IPS-18c (cell line): ENCODE results near the gene KLK15.
"Not testable (repeated sequence)": the region's sequence is repeated elsewhere in the genome, so short reads cannot be mapped to it uniquely, and the experiment has no call there.

Source experiments
- H3K4me3 ChIP-seq: 2 replicates; pipeline ENCODE4 v1.7.0; 2013; ENCODE audit warnings: low read depth, mild to moderate bottlenecking, low read length, moderate library complexity; ENCODE audit not compliant: insufficient read depth
- H3K9me3 ChIP-seq: one replicate; pipeline ENCODE4 v1.6.1; 2013; ENCODE audit warnings: mild to moderate bottlenecking, low read length, moderate library complexity; ENCODE audit not compliant: control insufficient read depth, insufficient read depth

KLK15 gene

DNA sequence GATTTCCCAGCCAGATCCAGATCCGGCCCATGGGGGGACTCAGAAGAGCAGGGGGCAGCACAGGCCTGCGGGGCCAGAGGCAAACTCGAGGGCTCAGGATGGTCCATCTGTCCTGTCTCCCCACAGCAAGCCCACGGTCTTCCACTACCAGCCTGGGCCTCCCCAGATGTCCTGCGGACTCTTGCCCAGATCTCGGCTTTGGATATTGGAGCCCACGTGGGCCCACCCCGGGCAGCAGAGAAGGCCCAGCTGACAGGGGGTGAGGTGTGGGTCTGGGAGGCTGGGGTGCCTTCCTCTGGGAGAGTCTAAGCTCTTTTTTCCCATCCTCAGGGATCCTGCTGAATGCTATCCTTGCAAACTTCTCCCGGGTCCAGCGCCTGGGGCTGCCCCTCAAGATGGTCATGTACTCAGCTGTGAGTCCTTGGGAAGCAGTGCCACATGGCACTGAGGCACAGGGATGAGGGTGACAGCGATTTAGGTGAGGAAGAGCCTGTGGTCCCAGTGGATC lies 39.8 kb downstream of the KLK15 start:
- no peaks in the 10 kb centered on the region for H3K9me3 ChIP-seq
- no peak overlapping the region for H3K4me3 ChIP-seq

DNA sequence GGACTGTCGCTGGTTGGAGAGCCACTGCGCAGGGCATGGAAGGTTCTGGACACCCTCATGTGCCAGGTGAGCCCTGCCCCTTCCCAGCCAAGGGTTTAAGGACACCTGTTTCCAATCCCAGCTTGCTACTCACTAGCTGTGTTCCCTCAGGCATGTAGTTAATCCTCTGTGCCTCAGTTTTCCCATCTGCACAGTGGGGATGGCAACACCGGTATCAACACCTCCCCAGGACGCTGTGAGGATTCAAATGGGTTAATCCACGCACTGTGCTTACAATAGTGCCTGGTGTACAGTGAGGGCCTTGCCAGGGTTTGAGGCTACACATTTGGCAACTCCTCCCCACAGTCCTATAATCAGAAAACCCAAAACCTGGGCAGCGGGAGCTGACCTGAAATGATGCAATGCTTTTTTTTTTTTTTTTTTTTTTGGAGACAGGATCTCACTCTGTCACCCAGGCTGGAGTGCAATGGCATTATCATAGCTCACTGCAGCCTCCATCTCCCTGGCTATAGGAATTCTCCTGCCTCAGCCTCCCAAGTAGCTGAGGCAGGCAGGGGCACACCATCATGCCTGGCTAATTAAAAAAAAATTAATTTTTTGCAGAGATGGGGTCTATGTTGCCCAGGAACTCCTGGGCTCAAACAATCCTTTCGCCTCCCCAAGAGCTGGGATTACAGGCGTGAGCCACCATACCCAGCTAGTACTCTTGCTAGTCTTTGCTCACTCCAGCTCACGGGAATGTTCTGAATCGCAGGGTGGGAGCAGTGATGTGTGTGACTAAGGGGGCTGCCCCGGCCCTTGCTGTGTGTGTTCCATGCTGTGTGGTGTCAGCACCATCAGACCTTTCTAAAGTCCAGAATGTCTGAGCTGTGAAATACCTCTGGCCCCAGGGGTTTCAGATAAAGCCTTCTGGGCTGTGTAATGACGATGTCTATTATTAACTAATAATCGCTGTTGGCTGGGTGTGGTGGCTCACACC lies 40.8 kb downstream of the KLK15 start:
- no peaks in the 10 kb centered on the region for H3K9me3 ChIP-seq
- no peak overlapping the region for H3K4me3 ChIP-seq

DNA sequence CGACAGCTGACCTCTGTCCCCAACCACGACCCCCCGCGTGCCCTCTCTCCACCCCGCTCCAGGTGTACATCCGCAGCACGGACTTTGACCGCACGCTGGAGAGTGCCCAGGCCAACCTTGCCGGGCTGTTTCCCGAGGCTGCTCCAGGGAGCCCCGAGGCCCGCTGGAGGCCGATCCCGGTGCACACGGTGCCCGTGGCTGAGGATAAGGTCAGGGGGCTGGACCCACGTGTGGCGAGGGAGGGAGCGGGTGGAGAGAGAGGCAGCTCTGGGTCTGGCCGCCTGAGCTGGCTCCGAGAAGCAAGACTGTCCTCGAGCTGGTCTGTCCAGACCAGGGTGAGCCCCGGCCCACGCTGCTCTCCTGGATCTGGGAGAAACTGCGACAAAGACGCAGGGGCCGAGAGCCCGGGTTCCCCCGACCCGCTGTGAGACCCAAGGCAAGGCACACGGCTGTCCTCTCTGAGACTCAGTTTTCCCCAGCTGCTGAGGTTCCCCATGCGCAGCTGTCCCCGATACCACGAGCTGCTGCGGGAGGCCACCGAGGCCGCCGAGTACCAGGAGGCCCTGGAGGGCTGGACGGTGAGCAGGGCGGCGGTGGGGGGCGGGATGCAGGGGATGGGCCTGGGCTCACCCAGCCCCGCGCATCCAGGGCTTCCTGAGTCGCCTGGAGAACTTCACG lies 41.6 kb downstream of the KLK15 start:
- H3K4me3 ChIP-seq: no peak overlapping the region
- no peaks in the 10 kb centered on the region for H3K9me3 ChIP-seq

DNA sequence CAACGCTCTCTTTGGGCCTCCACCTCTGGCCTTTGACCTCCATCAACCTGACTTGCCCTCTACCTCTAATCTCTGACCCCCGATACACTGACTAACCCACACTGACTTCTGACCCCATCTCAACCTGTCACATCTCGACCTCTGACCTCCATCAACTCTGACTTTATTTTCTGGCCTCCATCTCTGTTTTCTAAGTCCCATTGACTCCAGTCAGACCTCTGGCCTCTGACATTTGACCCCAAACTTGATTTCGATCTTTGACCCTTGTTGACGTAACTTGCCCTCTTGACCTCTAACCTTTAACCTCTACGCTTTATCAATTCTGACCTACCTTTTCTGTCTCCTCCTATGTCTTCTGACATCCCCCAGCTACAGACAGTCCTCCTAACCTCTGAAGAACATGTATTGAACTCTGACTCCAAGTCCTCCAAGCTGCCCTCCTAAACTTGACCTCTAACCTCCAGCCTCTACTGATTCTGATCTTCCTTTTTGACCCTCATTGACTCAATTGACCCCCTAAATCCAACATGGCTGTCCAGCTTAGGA lies 42.4 kb downstream of the KLK15 start:
- no peaks in the 10 kb centered on the region for H3K9me3 ChIP-seq
- H3K4me3 ChIP-seq: no peak overlapping the region

DNA sequence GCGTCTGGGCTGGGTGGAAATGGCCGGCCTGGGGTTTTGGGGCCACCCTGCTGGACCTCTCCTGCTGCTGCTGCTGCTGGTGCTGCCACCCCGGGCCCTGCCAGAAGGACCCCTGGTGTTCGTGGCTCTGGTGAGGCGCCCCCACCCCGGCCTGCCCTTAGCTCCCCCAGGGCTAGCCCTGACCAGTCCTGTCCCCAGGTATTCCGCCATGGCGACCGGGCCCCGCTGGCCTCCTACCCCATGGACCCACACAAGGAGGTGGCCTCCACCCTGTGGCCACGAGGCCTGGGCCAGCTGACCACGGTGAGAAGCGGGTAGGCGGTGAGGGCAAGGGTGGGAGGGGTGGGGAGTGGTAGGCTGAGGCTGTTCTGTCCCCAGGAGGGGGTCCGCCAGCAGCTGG lies 43.0 kb downstream of the KLK15 start, which contains the start of gene ACP4:
TSS of gene ACP4 (plus strand) at position 20 of the 400 bp plus-strand sequence. CDS start at position 20, 0 bp downstream.
- Histone ChIP-seq H3K9me3 (no peaks in the 10 kb centered on the region), H3K4me3 (no peak within 1 kb of the TSS)

DNA sequence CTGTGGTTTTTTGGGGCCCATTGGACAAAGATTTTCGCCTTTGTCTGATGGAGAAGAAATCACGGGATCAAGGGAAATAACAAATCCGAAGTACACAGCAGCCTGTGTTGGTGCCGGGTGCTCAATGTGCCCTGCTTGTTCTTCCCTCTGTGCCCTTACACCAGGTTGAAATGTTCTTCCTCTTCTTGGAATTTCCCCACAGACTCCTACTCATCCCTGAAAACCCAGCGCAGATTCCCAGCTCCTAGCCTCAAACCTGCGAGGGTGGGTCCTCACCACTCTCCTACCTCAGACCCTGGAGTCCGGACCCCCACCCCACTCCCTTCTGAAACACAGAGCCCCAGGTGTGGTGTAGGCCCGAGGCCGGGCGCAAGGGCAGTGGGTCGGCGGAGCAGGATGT lies 48.0 kb downstream of the KLK15 start:
- H3K4me3 ChIP-seq: no peak overlapping the region
- H3K9me3 ChIP-seq: no peaks in the 10 kb centered on the region

DNA sequence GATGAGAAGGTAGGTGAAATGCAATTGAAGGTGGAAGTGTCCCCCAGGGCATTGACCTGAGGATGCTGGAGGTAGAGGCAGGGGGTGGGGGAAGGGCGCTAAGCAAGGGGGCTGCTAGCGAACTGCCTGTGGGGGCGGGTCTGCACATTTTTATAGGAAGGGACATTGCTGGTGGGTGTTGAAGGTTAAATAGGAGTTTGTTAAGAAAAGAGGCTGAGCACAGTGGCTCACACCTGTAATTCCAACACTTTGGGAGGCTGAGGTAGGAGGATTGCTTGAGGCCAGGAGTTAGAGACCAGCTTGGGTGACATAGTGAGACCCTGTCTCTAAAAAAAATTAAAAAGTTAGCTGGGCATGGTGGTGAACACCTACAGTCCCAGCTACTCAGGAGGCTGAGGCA lies 48.7 kb downstream of the KLK15 start:
- Histone ChIP-seq H3K4me3 (no peak overlapping the region), H3K9me3 (no peaks in the 10 kb centered on the region)

DNA sequence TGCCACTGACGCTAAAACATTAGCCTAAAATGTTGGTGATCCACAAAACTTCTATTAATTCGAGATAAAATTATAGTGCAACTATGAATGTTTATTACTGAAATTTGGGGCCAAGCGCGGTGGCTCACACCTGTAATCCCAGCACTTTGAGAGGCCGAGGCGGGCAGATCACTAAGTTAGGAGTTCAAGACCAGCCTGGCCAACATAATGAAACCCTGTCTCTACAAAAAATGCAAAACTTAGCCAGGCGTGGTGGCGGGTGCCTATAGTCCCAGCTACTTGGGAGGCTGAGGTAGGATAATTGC lies 49.6 kb downstream of the KLK15 start:
- H3K9me3 ChIP-seq, H3K4me3 ChIP-seq: not testable (repeated sequence)

DNA sequence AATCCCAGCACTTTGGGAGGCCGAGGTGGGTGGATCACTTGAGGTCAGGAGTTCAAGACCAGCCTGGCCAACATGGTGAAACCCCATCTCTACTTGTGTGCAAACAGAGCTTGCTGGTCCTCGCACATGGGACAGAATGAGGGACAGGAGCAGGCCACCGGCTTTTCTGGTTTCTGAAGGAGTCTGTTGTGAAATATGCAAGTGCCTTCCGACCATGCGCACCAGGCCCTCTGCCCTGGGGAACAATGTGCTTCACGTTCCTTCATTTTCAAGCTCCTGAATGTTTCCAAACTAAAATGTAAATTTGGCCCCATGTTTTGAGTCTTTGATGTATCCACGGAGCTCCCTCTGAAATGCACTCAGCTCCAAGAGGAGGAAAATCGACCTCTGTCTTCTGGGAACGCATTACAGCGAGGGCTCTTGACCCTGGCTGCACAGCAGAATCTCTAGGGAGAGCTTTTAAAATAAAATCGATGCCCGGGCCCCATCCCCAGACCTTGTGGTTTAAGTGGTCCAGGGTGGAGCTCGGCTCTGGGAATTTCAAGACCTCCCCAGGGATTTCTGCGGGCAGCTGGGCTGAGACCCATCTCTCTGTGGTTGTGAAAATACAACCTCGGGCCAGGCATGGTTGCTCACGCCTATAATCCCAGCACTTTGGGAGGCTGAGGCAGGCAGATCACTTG lies 52.5 kb downstream of the KLK15 start:
- no peak overlapping the region for H3K4me3 ChIP-seq
- no peaks in the 10 kb centered on the region for H3K9me3 ChIP-seq

DNA sequence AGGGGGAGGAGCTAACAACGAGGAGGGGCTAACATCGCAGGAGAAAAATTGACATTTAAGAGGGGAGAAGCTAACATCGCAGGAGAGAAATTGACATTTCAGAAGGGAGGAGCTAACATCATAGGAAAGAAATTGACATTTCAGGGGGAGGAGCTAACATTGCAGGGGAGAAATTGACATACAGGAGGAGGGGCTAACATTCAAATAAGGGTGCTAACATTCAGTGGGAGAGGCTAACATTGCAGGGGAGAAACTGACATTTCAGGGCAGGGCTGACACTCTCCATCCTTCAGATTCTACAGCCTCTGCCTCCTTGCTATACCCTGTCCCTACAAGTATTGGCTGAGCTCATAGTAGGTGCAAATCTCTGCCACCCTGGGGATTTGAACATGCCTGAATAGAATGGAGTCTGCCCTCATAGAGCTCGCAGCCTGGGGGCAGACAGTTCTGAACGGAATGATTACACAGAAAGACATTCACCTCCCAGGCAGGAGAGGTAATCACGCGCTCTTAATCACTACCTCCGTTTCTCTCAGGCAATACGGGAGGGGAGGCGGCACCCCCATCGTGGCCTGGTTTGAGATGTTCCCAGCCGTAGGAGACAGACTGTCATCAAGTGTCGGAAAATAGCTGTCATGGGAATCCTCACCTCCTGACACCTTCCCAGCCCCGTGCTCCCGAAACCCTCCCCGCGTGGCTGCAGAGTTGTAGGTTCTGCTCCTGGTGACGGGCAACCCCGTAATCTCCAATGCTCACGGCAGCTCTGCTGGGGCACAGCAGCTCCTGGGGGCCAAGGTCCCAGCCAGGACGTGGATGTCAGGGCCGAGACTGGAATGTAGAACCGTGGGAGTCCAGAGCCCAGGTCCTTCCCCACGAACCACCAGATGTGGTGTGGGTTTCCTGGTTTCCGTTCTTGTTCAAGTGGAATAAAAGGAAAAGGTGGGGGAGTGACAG lies 53.6 kb downstream of the KLK15 start:
- H3K4me3 ChIP-seq: no peak overlapping the region

DNA sequence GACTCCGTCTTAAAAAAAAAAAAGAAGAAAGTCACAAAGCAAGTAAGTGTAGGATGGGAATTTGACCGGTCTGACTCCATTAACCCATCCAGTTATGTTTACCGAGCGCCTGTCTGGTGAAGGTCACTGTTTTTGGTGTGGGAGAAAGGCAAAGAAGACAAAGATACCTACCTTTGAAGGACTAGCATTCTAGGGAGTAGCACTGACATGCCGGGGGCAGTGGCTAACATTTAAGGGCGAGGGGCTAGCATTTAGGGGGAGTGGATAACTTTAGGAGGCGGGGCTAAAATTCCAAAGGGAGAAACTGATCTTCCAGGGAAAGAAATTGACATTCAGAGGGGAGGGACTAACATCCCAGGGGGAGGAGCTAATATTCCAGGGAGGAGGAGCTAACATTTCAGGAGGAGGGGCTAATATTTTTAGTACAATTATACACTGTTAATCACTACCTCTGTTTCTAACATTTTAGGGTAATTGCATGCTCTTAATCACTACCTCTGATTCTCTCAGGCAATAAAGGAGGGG lies 54.4 kb downstream of the KLK15 start:
- no peak overlapping the region for H3K4me3 ChIP-seq
- no peaks in the 10 kb centered on the region for H3K9me3 ChIP-seq

More for the DNA sequence above, 53.6 kb downstream of the KLK15 start:
- no peaks in the 10 kb centered on the region for H3K9me3 ChIP-seq

DNA sequence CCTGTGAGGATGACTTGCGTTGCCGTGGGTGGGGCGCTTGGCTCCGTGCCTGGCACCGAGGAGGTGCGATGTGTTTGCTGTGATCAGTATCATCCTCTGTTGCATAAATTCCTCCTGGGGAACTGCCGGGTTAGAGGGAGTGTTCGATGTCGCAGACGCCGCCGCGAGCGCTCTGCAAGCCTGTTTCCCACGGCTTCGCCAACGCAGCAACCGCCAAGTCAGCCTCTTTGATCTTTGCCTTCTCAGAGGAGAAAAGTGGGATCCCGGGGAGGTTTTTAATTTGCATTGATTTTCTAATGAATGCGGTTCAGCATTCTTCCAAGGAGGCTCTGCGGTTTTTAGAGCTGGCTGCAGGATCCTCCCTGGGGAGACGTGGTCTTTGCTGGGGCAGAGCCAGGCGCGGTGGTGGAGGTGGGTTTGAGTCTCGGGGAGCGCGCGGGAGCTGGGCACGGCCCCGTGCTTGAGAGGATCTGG lies 55.5 kb downstream of the KLK15 start:
- Histone ChIP-seq H3K9me3 (no peaks in the 10 kb centered on the region), H3K4me3 (no peak overlapping the region; the same call in 1 of the 2 replicates)

DNA sequence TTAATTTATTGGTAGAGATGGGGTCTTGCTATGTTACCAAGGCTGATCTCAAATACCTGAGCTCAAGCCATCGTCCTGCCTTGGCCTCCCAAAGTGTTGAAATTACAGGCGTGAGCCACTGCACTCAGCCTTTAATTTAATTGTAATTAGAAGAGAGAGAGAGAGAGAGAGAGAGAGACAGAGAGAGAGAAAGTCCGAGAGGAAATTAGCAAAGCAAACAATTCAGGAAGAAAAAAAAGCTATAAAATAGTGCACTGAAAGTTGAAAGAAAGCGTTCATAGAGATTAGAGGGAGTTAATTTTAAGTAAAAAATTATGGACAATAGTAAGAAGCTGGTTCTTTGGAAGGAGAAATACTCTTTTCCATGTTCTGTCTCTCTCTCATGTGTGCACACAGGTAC lies 56.1 kb downstream of the KLK15 start:
- Histone ChIP-seq H3K9me3 (no peaks in the 10 kb centered on the region), H3K4me3 (no peak overlapping the region)

DNA sequence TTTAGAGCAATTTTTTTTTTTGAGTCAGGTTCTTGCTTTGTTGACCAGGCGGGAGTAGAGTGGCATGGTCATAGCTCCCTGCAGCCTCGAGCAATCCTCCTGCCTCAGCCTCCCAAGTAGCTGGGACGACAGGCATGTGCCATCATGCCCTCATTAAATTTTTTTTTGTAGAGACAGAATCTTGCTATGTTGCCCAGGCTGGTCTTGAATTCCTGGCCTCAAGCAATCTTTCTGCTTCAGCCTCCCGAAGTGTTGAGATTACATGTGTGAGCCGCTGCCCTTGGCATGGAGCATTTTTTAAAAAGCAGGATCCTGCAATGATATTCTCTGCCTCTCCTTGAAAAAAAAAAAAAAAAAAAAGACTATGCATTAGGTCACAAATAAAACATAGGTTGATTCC lies 57.2 kb downstream of the KLK15 start:
- no peak overlapping the region for H3K4me3 ChIP-seq
- H3K9me3 ChIP-seq: no peaks in the 10 kb centered on the region
